T-cell (primary cell): ENCODE results near the gene KLHL25. TPM values are rescaled to one million over a fixed set of nuclear protein-coding genes. Genes with fewer than 3 reads are reported as not detected.

Experiments
- ATAC-seq, 4 experiments: fragments of 200-7000 bp in 3 of 4; fragments of 150-1000 bp in 1 of 4; cut with Tn5 transposase; replicated peaks in 1 of 4; 1 replicate in 3 of 4; 2 replicates in 1 of 4; pipeline ENCODE4 v1.10.0; 2021; ENCODE audit warnings: moderate library complexity in 3 of 4, mild to moderate bottlenecking in 2 of 4, moderate number of reproducible peaks in 1 of 4
- CTCF ChIA-PET, 2 donors: fragments of 300-600 bp; sonication (Branson Sonifier 250); formaldehyde crosslinking; loops; one replicate each; lab custom pipeline; 2022; ENCODE audit warnings: antibody characterized with exemption in 2 of 2; lab: Charles Lee
- POLR2A ChIA-PET, 2 donors: fragments of 300-600 bp; sonication (Branson Sonifier 250); formaldehyde crosslinking; loops; one replicate each; lab custom pipeline; 2022; ENCODE audit warnings: antibody characterized with exemption in 2 of 2; lab: Charles Lee
- DNase-seq, 35 experiments: peaks; one replicate each; pipeline versions ENCODE4 v3.0.0 to v3.0.0-alpha.2; 2013 to 2023
- H3K27ac ChIP-seq: one replicate; pipeline ENCODE4 v1.5.1; 2013; ENCODE audit warnings: low read length
- H3K27me3 ChIP-seq, 2 experiments: replicated peaks in 1 of 2; 1 replicate in 1 of 2; 2 replicates in 1 of 2; pipeline versions ENCODE4 v1.6.1 to v1.7.0; 2013; ENCODE audit warnings: low read length in 1 of 2, mixed read lengths in 1 of 2; ENCODE audit not compliant: control insufficient read depth in 2 of 2, insufficient read depth in 2 of 2; ENCODE audit errors: extremely low read depth in 1 of 2
- H3K36me3 ChIP-seq, 2 donors: 1 replicate in 1 of 2; 2 replicates in 1 of 2; pipeline versions ENCODE4 v1.6.1 to v1.7.0; 2013; ENCODE audit warnings: low read length in 1 of 2; ENCODE audit not compliant: control insufficient read depth in 2 of 2, insufficient read depth in 1 of 2; ENCODE audit errors: extremely low read depth in 1 of 2
- H3K4me1 ChIP-seq, 2 experiments: 1 replicate in 1 of 2; 2 replicates in 1 of 2; pipeline versions ENCODE4 v1.6.1 to v1.7.0; 2013; ENCODE audit warnings: low read length in 2 of 2, mixed read lengths in 1 of 2; ENCODE audit not compliant: insufficient read depth in 2 of 2, control insufficient read depth in 1 of 2; ENCODE audit errors: extremely low read depth in 1 of 2
- H3K4me3 ChIP-seq, 2 donors: 1 replicate in 1 of 2; 2 replicates in 1 of 2; pipeline versions ENCODE4 v1.5.1 to v1.7.0; 2013; ENCODE audit warnings: mild to moderate bottlenecking in 2 of 2, low read length in 1 of 2, moderate library complexity in 1 of 2; ENCODE audit not compliant: control insufficient read depth in 1 of 2; ENCODE audit errors: extremely low read depth in 1 of 2
- H3K9me3 ChIP-seq: 2 replicates; pipeline ENCODE4 v1.7.0; 2013
- H3K27ac Mint-ChIP-seq, 2 donors: one replicate each; pipeline ENCODE4 v1.8.0; 2020 to 2021; ENCODE audit warnings: mild to moderate bottlenecking in 2 of 2, mixed read lengths in 2 of 2
- H3K27me3 Mint-ChIP-seq, 2 donors: one replicate each; pipeline ENCODE4 v1.8.0; 2021 to 2022; ENCODE audit warnings: mixed read lengths in 2 of 2
- H3K36me3 Mint-ChIP-seq: one replicate; pipeline ENCODE4 v1.8.0; 2021; ENCODE audit warnings: mixed read lengths
- H3K4me1 Mint-ChIP-seq, 3 donors: one replicate each; pipeline ENCODE4 v1.8.0; 2020 to 2022; ENCODE audit warnings: mixed read lengths in 3 of 3, mild to moderate bottlenecking in 1 of 3
- H3K4me3 Mint-ChIP-seq, 3 donors: one replicate each; pipeline ENCODE4 v1.8.0; 2020 to 2022; ENCODE audit warnings: mild to moderate bottlenecking in 3 of 3, mixed read lengths in 3 of 3, moderate library complexity in 3 of 3
- H3K9me3 Mint-ChIP-seq, 3 donors: one replicate each; pipeline ENCODE4 v1.8.0; 2020 to 2022; ENCODE audit warnings: mixed read lengths in 3 of 3
- WGBS: methylation state at CpG from one replicate; pipeline ENCODE4 v1.1.5; 2013; ENCODE audit warnings: missing lambda C conversion rate; ENCODE audit not compliant: insufficient coverage; 5-methylcytosine and 5-hydroxymethylcytosine counted together
- total RNA-seq, 35 experiments: library from RNA in 6 of 35; stranded (reverse) in 6 of 35; fragments of 120-200 nt in 1 of 35; gene quantifications; one replicate each; pipeline versions ENCODE4 v1.2.1 to v1.2.4 and lab custom pipeline; 2013 to 2026

Gene KLHL25
- total RNA-seq, 5 donors from 2014 or later (not counting 1 experiment from before 2014, with no cell fraction given): 7.9 to 16.7 (median 13.6) TPM

DNA sequence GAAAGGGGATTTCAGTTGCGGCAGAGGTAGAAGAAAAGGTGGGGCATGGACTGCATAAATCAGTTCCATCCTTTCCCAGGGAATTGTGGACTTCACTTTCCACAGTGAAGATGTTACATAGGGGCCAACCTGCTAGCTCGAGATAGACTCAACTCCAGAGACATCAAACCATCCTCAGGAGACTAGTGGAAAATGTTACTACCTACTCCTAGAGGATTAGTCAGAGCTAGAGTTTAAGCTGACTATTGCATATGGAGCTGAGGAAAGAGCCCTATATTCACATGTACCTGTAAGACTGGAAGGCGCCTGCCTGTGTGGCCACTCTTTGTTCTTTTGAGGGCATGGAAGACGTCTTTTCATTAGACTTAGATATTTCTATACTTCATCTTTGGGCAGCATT lies 69.2 kb downstream of the KLHL25 start:
- no CpG with 5 or more reads among the region's 4 CpGs for WGBS
- Mint-ChIP-seq H3K36me3 (peaks cover 66% of the 10 kb centered on the region), H3K27me3 (no peaks in the 10 kb centered on the region), H3K4me3 (no peak overlapping the region), H3K9me3 (no peaks in the 10 kb centered on the region), H3K27ac (no peak overlapping the region), H3K4me1 (peaks cover 24 to 49% (median 47%) of the 10 kb centered on the region in 3 donors)
- ChIA-PET POLR2A (interaction anchor here in 1 of 2 donors (0.6 to 1.0 kb wide), 3 partner anchors 22 to 265 kb away, joined by 3 read pairs; no protein-coding TSS in a partner anchor), CTCF (no interaction called here)
- Histone ChIP-seq H3K4me3 (no peak overlapping the region), H3K9me3 (no peaks in the 10 kb centered on the region), H3K27ac (no peak overlapping the region), H3K4me1 (peaks cover 0 to 15% of the 10 kb centered on the region in 2 experiments), H3K36me3 (peaks cover 10 to 95% of the 10 kb centered on the region in 2 donors), H3K27me3 (no peaks in the 10 kb centered on the region)
- ATAC-seq (no peak), DNase-seq (no peak)

GRCh38 chr15:85725019-85725418 lies 69.7 kb downstream of the KLHL25 start:
- no CpG with 5 or more reads among the region's 3 CpGs for WGBS
- POLR2A ChIA-PET: interaction anchor here in 1 of 2 donors (0.7 to 1.0 kb wide), 2 partner anchors 22 to 23 kb away, joined by 3 read pairs; no protein-coding TSS in a partner anchor

DNA sequence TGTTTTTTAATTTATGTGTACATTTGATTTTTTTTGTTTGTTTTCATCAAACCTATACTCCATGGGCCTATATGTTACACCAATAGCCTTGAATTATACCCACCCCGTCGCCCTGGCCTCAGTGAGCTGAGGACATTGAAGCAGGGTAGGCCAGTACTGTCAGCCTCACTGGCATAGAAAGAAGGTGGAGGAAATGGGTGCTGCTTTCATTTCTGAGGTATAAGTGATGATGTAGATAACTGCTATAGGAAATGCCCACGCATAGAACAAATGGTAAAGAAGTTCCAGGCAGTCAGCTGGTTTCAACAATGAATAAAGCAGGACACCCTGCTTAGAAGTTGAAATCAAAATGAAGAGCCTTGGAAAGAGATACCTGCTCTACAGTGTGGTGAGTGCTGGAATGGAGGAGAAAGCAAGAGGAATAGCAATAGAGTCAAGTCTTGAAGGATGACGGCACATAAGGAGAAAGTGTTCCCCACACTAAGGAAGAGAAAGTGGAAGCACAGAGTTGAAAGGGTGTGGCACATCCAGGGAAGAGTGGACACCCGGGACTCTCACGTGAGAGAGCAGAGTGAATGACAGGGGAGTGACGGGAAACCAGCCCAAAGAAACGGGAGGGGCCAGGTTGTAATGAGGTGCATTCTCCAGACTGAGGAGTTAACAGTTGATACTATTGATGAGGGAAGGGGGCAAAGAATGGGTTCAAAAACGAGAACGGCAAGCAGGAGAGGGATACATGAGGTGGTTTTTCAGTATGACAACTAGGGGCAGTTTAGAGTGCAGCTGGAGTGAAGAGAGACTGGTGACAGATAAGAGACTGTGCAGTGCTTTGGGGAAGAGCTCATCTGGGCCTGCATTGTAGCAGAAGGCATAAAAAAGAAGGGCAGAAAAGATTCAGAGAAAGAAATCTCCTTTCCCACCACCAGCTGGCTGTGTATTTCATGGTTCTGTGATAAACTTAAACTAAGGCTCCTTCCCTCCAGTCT lies 70.5 kb downstream of the KLHL25 start:
- Mint-ChIP-seq H3K36me3 (peaks cover 64% of the 10 kb centered on the region), H3K9me3 (no peaks in the 10 kb centered on the region)

More at GRCh38 chr15:85725019-85725418, 69.7 kb downstream of the KLHL25 start:
- no peak overlapping the region for H3K4me3 Mint-ChIP-seq
- CTCF ChIA-PET: no interaction called here
- ATAC-seq (no peak), DNase-seq (no peak)
- H3K9me3 Mint-ChIP-seq: no peaks in the 10 kb centered on the region
- Histone ChIP-seq H3K4me3 (no peak overlapping the region), H3K36me3 (peaks cover 10 to 95% of the 10 kb centered on the region in 2 donors), H3K4me1 (peaks cover 0 to 13% of the 10 kb centered on the region in 2 experiments), H3K27ac (peak overlapping the region; percentile 71), H3K27me3 (no peaks in the 10 kb centered on the region), H3K9me3 (no peaks in the 10 kb centered on the region)
- H3K4me1 Mint-ChIP-seq: peaks cover 24 to 47% (median 45%) of the 10 kb centered on the region in 3 donors
- H3K27ac Mint-ChIP-seq: peak overlapping the region; percentile 95 to 97
- H3K36me3 Mint-ChIP-seq: peaks cover 63% of the 10 kb centered on the region
- H3K27me3 Mint-ChIP-seq: no peaks in the 10 kb centered on the region

GRCh38 chr15:85722374-85723152 lies 72.2 kb downstream of the KLHL25 start:
- Mint-ChIP-seq H3K36me3 (peaks cover 74% of the 10 kb centered on the region), H3K27ac (peak overlapping the region; percentile 70 to 86), H3K4me1 (peaks cover 24 to 55% (median 49%) of the 10 kb centered on the region in 3 donors), H3K27me3 (no peaks in the 10 kb centered on the region), H3K4me3 (no peak overlapping the region), H3K9me3 (no peaks in the 10 kb centered on the region)
- no CpG with 5 or more reads among the region's 1 CpG for WGBS
- POLR2A ChIA-PET: no interaction called here
- Histone ChIP-seq H3K27me3 (no peaks in the 10 kb centered on the region), H3K4me3 (no peak overlapping the region), H3K36me3 (peaks cover 7 to 97% of the 10 kb centered on the region in 2 donors), H3K27ac (peak overlapping the region; percentile 30), H3K9me3 (no peaks in the 10 kb centered on the region), H3K4me1 (peaks cover 0 to 13% of the 10 kb centered on the region in 2 experiments)
- DNase-seq (no peak), ATAC-seq (no peak)
- CTCF ChIA-PET: no interaction called here

More for the DNA sequence above, 70.5 kb downstream of the KLHL25 start:
- Histone ChIP-seq H3K27ac (peak overlapping the region; percentile 71), H3K4me1 (peaks cover 0 to 13% of the 10 kb centered on the region in 2 experiments), H3K4me3 (no peak overlapping the region), H3K36me3 (peaks cover 8 to 96% of the 10 kb centered on the region in 2 donors), H3K27me3 (no peaks in the 10 kb centered on the region), H3K9me3 (no peaks in the 10 kb centered on the region)
- ATAC-seq: peak; percentile 70 to 88 (median 82)
- Mint-ChIP-seq H3K4me3 (peak overlapping the region in 2 of 3 donors; percentile 44 to 57), H3K27ac (peak overlapping the region; percentile 95 to 97), H3K4me1 (peaks cover 24 to 47% (median 43%) of the 10 kb centered on the region in 3 donors), H3K27me3 (no peaks in the 10 kb centered on the region)
- CTCF ChIA-PET: interaction anchor here (0.6 to 1.0 kb wide), 4 partner anchors 11 to 98 kb away, joined by 3 read pairs; no protein-coding TSS in a partner anchor
- peak in 1 of 35 experiments; percentile 60 for DNase-seq
- POLR2A ChIA-PET: interaction anchor here in 1 of 2 donors (0.7 to 1.0 kb wide), 3 partner anchors 22 to 344 kb away, joined by 3 to 6 read pairs (median 3); partner anchors contain the start of gene AKAP13
- WGBS: 27% methylated on average over 10 of the region's 10 CpGs

DNA sequence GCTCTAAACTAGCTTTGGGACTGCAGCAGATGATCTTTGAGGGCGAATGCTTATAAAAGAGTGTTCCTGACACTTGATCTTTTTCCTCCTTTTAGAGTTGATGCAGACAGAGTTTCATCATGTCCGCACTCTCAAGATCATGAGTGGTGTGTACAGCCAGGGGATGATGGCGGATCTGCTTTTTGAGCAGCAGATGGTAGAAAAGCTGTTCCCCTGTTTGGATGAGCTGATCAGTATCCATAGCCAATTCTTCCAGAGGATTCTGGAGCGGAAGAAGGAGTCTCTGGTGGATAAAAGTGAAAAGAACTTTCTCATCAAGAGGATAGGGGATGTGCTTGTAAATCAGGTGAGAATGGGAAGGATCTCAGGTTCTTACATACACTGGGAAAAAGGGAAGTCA lies 75.7 kb downstream of the KLHL25 start:
- Mint-ChIP-seq H3K27ac (peak overlapping the region; percentile 58 to 63), H3K27me3 (no peaks in the 10 kb centered on the region), H3K4me3 (no peak overlapping the region), H3K36me3 (peaks cover 77% of the 10 kb centered on the region), H3K4me1 (peaks cover 33 to 69% (median 54%) of the 10 kb centered on the region in 3 donors), H3K9me3 (no peaks in the 10 kb centered on the region)
- Histone ChIP-seq H3K4me1 (peaks cover 0 to 2% of the 10 kb centered on the region in 2 experiments), H3K27me3 (no peaks in the 10 kb centered on the region), H3K36me3 (peaks cover 12 to 96% of the 10 kb centered on the region in 2 donors), H3K9me3 (no peaks in the 10 kb centered on the region), H3K4me3 (no peak overlapping the region), H3K27ac (no peak overlapping the region)
- ChIA-PET POLR2A (no interaction called here), CTCF (no interaction called here)
- no peak for DNase-seq
- 100% methylated on average over 3 of the region's 4 CpGs for whole genome bisulfite sequencing
- ATAC-seq: no peak
